ENCODE results near the gene EGFR.
"Not testable (repeated sequence)": the region's sequence is repeated elsewhere in the genome, so short reads cannot be mapped to it uniquely, and the experiment has no call there.

EGFR gene

DNA sequence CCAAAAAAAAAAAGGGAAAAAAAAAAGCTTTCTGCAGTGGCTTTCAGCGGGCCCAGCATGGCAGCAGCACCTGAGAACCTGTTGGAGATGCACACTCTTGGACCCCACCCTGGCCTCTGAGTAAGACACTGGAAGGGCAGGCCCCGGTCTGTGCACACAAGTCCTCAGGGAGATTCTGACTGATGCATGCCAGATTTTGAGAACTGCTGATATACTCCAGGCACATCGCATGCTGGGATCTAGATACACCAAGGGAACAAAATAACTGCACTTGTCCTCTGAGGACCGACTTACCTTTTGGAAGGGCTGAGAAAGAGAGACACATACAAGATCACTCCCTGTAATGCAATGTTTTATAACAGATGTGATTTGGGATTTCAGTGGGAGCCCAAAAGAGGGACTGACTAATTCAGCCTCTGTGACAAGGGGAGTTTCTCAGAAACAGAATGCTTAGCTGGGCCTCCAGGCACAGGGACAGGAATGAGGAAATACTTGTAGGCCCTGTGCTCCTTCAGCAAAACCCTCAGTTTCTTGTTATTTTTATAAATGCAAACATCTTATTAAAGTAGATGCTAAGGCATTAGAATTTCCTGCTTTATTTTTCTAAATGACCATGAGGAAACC lies 8.2 kb downstream of the EGFR start:
- no peak overlapping the region for H3K4me3 ChIP-seq (ENCODE audit: low read depth, low read length)
- TF ChIP-seq, protein P1, sequence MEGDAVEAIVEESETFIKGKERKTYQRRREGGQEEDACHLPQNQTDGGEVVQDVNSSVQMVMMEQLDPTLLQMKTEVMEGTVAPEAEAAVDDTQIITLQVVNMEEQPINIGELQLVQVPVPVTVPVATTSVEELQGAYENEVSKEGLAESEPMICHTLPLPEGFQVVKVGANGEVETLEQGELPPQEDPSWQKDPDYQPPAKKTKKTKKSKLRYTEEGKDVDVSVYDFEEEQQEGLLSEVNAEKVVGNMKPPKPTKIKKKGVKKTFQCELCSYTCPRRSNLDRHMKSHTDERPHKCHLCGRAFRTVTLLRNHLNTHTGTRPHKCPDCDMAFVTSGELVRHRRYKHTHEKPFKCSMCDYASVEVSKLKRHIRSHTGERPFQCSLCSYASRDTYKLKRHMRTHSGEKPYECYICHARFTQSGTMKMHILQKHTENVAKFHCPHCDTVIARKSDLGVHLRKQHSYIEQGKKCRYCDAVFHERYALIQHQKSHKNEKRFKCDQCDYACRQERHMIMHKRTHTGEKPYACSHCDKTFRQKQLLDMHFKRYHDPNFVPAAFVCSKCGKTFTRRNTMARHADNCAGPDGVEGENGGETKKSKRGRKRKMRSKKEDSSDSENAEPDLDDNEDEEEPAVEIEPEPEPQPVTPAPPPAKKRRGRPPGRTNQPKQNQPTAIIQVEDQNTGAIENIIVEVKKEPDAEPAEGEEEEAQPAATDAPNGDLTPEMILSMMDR (IDR thresholded peaks at IDR 0.05; ENCODE audit: borderline replicate concordance, insufficient read depth, low read depth, low read length), result no peak

DNA sequence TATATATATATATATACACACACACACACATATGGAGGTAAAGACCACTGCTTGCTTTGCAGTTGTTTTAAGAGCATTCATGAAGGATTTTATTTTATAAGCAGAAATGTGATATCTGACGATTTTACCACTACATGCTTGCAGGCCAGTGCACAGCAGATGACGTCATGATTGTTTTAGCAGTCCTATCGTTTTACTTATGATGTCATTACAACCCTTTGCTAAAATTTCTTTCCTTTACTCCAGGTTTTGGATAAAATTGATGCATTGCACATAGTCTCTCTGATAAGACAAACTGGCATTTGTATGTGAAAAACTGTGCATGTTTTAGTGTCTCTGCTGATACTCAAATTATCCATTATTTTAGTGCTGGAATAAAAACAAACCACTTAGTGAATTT lies 9.2 kb downstream of the EGFR start:
- no peak overlapping the region for H3K4me3 ChIP-seq (ENCODE audit: low read depth, low read length)
- TF ChIP-seq, protein P1 (IDR thresholded peaks at IDR 0.05; ENCODE audit: borderline replicate concordance, insufficient read depth, low read depth, low read length), result no peak

DNA sequence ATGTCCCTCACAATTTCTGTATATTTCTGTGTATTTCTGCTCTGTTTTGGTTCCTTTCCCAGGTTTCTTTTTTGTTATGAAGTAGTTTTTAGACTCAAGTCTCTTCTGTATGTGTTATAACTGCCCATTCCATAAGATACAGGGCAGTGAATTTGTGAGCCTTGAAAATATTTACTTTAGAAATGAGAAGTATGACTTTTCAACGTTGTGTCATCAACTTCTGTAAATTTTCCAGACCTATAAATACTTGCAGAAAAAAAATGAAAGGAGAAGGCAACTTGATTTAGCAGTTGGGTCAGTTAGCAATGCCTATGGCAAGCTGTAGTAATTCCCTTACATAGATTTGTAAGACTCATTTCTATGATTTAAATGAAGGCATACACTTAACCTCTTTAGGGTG lies 11.5 kb downstream of the EGFR start:
- no peak overlapping the region for H3K4me3 ChIP-seq (ENCODE audit: low read depth, low read length)
- TF ChIP-seq, protein P1 (IDR thresholded peaks at IDR 0.05; ENCODE audit: borderline replicate concordance, insufficient read depth, low read depth, low read length), result no peak

DNA sequence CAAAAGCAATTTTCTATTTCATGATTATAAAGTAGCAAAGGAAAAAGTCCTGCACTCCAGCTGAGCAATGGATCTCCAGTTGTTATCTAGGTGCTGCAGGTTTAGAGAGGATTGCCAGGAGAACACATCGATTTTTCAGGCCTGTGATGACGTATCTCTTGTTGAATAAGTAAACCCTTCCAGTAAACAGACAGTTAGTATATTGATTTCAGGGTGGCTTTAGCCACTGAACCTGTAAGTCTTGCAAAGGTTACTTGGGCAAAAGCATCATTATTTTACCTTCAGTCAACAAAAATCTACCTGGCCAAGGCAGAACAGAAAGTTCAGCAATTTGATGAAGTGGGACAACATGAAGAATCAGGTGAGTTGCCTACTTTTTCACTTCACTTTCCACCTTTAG lies 12.3 kb downstream of the EGFR start:
- TF ChIP-seq, protein P1 (IDR thresholded peaks at IDR 0.05; ENCODE audit: borderline replicate concordance, insufficient read depth, low read depth, low read length), result no peak
- no peak overlapping the region for H3K4me3 ChIP-seq (ENCODE audit: low read depth, low read length)

DNA sequence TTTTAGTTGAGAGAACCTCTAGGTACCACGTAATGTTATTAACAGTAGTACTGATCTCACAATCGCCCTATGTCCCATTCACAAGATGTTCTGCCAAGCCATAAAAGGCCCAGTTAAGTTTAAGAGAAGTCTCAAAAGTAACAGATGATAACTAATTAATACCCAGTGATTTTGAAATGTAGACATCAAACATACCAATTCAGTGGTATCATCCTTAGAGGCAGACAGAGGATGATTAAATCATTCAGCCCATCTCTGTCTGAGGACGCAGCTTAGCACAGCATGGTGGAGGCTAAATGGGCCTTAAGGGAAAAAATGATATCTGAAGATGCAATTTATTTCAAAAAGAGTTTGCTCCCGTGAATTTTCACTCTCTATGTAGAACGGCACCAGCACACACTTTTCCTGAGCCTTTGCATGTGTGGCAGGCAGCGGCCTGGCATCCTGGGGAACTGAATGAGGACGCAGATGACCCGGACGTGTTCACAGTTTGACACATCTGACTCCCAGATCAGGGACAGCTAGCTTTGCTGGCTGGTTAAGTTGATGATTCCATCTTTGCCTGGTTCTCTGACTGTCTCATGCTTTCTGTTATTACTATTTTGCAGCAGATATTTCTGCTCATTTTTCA lies 13.4 kb downstream of the EGFR start:
- TF ChIP-seq, protein P1 (IDR thresholded peaks at IDR 0.05; ENCODE audit: borderline replicate concordance, insufficient read depth, low read depth, low read length), result no peak
- no peak overlapping the region for H3K4me3 ChIP-seq (ENCODE audit: low read depth, low read length)

DNA sequence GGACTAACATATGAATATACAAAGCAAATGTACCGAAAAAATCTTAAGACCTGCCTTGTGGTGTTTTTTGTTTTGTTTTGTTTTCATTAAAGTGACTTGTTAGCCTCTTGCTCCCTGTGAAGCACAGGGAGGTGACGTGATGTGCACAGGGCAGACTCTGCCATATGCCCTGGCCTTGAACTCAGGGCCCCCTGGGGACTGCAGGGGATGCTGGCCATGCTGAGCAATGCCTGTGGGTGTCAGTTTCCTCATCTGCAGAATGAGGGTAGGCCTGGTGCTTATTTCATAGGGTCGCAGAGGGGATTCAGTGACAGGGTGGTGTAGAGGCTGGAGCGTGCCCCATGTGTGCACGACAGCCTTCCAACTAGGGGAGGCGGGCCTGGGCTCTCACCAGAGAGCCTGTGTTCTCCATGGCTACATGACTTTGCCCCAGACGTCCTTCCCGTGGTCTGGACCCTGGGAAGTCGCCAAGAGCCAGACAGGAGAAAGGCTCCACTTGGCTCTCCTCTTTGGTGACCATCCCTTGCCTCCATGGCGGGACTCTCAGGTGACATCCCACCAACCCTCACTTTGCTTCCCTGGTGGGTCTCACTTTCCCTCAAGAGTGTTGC lies 14.5 kb downstream of the EGFR start:
- TF ChIP-seq, protein P1 (IDR thresholded peaks at IDR 0.05; ENCODE audit: borderline replicate concordance, insufficient read depth, low read depth, low read length), result no peak
- H3K4me3 ChIP-seq (ENCODE audit: low read depth, low read length), result no peak overlapping the region

DNA sequence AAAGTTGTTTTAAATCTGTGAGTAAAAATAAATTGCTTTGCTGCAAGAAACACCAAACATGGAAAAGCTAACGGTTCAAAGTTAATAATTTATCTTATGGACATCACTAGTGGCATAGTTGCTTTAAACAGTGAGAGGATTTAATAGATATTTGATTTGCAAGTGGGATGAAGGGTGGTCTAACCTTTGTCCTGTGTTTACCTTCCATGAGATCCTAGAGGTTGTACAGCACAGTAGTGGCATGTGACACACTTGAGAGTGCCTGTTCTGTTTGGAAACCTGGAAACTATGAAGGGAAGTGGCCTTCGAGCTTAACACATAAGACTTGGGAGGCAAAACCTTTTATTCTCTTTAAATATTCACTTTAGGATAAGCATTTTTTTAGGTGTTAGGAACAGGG lies 16.0 kb downstream of the EGFR start:
- TF ChIP-seq, protein P1 (IDR thresholded peaks at IDR 0.05; ENCODE audit: borderline replicate concordance, insufficient read depth, low read depth, low read length), result no peak
- H3K4me3 ChIP-seq (ENCODE audit: low read depth, low read length), result no peak overlapping the region

DNA sequence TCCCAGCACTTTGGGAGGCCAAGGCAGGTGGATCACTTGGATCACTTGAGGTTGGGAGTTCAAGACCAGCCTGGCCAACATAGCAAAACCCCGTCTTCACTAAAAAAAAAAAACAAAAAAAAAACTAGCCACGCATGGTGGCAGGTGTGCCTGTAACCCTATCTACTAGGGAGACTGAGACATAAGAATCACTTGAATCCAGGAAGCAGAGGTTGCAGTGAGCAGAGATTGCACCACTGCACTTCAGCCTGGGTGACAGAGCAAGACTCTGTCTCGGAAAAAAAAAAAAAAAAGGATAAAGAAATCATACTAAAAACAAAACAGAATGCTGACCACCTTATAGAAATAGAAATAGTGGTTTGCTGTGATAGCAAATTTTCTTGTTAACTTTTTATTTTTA lies 16.6 kb downstream of the EGFR start:
- H3K4me3 ChIP-seq (ENCODE audit: low read depth, low read length), result not testable (repeated sequence)

Measured in GM12875 (cell line).